MV-4-11 (cell line): ENCODE results near the gene BORCS6.

ENCODE experiments used
- DNase-seq: peaks from one replicate; lab custom pipeline; 2025; lab: John Stamatoyannopoulos, UW

The BORCS6 gene

DNA sequence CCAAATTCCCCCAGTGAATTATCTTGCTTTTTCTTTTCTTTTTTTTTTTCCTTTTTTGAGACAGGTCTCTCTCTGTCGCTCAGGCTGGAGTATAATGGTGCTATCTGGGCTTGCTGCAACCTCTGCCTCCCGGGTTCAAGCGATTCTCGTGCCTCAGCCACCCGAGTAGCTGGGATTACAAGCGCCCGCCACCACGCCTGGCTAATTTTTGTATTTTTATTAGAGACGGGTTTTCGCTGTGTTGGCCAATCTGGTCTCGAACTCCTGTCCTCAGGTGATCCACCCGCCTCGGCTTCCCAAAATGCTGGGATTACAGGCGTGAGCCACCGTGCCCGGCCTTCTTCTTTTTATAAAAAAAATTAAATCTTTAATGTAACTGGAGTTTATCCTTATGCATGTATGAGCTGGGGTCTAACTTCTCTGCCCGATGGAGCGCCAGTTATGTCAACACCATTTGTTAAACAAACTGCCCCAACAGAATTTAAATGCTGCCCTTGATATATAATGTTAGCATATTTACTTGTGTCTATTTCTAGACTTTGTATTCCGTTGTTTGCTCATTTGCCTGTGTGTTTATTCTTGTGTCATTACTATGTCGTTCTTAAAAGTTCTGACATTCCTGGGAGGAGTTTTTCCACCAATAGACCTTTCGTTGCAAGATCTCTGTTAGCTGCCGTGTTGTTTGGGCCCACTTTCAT is 20.9 kb upstream of the BORCS6 start:
- no peak for DNase-seq

DNA sequence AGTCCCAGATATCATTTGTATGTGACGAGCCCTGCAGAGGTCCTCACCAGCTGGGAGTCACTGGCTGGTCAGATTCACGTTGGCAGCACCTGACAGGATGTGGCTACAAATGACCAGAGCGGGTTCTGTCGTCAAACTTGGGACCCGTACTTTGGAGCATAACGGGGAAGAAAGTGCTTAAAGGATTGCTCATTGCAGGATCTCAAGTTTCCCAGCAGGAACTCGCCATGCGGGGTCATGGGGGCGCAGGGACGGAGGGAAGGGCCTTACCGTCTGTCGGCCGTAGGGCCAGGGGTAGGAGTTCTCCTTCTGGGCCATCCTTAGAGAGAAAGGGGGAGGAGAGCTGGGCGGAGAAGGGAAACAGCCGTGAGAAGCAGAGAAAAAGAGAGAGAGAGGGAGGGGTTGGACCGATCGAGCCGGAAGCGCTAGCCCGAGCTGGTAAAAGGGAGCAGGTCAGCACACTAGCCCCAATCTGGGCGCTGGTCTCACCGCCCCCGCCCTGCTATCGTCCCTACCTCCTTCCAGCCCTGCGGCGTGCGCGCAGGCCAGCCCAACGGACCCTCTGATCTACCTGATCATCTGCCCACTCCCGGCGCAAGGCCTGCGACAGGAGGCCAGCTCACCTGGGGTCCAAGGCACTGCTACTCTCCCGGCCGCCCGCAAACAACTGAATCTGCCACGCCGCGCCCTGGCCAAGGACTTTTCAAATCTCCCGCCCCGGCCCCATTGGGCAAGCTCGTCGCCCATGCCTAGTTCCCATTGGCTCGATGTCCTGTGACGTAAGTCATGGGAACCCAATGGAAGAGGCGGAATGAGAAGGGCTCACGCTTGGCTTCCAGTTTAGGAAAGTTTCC is 20.2 kb upstream of the BORCS6 start, which contains the start of gene AURKB:
Gene AURKB, minus strand, starts transcription at position 669 of the 854 bp plus-strand sequence. Its CDS starts 351 bp downstream, at position 318.
- DNase-seq: peak; percentile 92

DNA sequence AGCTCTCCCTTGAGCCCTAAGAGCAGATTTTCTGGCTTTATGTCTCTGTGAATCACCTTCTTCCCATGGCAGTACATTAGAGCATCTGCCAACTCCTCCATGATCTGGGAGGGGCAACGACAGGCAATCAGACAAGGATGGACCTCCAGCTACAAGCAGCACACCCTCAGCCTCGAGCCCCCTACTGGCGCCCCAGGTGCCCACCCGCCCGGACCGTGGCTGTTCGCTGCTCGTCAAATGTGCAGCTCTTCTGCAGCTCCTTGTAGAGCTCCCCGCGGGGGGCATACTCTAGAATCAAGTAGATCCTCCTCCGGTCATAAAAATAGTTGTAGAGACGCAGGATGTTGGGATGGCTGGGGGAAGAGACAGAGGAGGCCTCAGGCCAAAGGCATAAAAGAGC is 16.6 kb upstream of the BORCS6 start:
- DNase-seq: no peak

DNA sequence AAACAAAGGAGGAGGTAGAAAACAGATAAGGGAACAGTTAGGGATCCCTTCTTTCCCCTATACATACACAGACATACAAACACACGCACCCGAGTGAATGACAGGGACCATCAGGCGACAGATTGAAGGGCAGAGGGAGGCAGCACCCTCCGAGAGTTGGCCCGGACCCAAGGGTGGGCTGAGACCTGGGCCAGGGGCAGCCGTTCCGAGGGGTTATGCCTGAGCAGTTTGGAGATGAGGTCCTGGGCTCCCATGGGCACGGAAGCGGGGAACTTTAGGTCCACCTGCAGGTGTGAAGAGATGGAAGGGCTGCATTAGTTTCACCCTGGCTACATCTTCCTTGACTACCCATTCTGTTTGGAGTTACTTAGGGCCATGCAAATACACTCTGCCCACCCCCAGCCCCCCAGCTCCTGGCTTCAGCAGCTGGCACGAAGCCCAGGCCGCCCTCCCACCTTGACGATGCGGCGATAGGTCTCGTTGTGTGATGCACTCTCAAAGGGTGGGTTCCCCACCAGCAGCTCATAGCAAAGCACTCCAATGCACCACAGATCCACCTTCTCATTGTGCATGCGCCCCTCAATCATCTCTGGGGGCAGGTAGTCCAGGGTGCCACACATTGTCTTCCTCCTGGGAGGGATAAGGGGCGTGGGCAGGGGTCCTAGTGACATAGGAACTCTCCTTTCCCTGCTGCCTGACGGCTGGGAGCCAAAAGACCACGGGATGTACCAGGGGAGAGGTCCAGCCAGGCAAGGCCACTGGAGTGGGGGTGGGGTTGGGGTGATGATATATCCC is 15.0 kb upstream of the BORCS6 start:
- DNase-seq: no peak

DNA sequence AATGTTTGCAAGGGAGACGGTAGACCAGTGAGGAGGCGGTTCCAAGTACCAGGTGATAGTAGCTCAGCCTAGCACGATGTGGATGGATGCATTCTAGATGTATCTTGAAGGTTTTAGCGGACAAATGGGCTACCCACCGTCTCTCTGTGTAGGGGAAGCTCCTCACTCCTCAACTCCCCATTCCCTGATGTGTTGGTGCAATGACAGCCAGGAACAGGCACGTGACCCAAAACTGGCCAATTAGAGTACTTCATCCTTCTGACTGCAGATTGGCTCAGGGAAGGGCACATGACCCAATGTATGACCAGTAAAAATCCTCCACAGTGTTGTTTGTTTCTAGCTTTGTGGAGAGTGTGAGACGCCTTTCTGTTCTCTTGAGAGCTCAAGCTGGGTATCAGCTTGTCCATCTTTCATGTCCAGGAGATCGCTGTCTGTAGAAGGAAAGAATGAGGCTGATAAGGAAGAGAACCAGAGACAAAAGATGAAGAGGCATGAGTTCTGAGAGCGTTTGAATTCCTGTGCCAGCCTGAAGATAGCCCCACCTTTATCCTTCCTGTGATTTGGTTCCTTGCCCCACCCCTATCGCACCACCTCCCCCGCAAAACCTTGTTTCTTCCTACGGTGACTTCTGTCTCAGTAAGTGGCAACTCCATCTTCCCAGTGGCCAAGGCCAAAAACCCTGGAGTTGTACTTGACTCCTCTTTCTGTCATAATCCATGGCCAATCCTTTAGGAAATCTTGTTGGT is 2.3 kb upstream of the BORCS6 start:
- DNase-seq: peak; percentile 84

DNA sequence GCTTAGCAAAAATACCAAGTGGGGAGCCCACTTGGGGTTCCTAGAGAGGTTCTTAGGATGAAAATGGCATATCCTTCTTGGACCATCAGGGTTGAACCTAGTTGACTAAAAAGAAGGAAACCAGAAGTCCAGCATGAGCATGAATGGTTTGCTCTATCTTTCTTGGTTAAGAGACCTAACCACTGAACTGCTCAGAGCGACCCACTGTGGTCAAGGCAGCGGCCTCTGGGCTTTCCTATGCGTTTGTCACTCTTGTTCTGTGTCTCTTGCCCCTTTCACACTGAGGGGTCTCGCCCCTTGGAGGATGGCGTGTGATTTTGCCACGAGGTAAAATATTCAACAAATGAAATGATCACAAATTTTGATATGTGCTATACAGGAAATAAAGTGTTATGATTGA is 526 bp upstream of the BORCS6 start:
- DNase-seq: peak; percentile 87

DNA sequence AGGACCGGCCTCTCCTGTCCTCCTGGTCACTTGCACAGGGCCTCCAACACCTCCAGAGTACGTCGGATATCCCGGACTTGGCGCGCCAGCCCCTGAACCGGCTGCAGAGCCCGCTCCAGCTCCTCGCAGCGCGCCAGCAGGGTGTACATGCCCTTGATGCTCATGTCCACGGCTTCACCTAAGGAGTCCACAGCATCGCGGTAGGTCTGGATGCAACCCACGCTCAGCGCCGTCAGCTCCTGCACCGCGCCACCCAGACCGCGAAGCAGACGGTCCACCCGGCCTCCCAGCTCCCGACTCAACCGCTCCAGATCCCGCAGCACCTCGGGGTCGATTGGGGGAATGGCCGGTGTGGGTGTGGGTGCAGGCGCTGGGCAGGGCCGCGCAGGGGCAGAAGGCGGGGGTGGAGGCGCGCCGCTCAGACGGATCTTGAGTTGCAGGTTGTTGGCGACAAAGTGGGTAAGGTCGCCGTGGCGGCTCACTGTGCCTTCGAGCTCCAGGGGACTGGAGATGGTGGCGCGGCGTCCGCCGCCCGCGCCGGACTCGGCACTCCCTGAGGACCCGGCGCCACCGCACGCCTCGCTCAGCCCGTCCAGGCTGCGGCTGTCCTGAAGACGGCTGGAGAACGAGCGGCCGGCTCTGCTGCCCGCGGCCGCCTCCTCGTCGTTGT is 804 bp downstream of the BORCS6 start:
- DNase-seq: no peak

DNA sequence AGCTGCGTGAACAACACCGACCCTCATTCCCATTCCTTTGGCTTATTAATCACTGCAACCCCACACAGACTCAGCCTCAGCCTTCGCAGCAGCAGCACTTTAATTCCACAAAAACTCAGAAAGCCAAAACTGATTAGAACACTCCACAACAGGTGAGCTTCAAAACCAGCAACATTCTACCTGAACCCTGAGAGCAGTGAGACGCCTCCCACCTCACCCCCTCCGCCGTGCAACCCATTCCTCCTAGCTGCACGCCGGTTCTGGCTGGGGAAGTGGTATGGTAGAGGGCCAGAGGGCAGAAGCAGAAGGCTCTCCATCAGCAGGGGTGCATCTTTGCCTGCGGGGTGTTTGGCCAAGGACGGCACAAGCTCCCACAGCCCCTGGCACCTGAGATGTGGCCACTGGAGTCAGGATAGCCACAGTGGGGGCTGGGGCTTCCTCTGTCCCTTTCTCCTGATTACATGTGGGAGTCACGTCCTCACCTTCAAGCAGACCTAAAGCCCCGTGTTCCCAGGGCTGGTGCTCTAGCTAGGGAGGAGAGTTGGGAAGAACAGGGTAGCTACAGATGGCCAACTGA is 1.6 kb downstream of the BORCS6 start:
- no peak for DNase-seq

DNA sequence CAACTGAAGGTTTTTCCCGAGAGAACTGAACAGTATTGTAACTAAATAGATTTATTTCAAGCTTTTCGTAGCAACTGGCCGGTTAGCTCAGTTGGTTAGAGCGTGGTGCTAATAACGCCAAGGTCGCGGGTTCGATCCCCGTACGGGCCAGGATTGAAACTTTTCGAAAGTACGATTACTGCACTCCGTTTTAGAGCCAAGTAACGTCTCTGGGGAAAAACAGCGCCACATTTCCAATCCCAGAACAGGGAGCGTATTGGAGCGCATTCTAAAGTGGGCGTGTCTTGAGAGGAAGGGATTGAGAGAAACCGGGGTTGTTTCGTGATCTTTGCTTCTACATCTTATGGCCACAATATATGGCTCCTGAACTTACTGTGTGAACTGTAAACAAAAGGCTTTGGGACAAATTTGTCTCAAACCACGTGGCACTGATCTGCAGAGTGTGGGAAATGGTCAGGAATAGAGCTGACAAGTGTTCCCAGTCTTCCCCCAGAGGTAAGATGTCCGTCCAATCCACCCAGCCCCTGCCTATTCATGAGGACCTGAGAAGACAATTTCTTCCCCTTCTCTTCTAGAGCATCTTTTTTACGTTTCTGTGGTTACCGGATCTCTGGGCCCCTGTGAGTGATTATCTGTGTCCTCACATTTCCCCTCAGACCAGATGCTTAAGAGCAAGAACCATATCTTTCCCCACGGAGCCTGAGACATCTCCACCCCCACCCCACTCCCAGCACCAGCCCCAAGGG is 2.3 kb downstream of the BORCS6 start:
- peak; percentile 99 for DNase-seq

DNA sequence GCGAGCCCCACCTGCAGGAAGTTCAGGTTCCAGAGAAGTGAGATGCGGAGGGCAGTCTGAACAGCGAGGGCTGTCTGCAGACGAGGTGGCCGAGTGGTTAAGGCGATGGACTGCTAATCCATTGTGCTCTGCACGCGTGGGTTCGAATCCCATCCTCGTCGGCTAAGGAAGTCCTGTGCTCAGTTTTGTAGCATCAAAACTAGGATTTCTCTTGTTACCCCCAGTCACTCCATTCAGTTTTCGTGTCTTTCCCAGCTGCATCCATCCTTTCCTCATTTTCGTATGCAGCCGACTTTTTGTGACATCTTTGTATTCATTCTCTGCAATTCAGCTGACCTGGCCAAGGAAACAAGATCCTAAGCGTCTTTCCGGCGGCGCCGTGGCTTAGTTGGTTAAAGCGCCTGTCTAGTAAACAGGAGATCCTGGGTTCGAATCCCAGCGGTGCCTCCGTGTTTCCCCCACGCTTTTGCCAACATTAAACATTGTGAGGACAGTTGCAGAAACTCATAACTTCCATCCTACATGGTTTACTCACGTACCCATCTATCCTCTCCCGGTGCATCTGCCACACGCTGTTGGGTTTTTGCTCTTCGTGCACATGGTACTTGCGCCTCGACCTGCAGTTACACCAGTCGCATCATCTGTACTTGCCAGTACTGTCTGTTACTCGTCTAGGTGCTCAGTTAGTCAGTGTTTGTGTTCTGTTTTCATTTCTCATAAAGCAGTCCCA is 3.0 kb downstream of the BORCS6 start:
- DNase-seq: peak; percentile 98

DNA sequence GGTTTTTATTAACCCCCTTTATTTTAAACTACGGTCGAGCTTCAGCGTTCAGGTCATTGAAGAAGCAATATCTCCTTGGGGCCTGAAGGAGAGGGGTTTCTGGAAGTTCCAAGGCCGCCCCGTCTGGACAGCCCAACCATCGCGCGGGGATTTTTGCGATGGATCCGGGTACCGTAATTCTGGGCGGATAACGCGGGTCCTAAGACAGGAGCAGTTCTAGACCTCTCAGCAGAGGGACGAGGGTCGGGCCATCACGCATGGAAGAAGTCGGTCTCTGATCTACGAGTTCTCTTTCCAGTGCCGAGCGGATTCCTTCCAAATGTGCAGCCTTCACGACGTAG is 3.6 kb downstream of the BORCS6 start:
- DNase-seq: no peak

DNA sequence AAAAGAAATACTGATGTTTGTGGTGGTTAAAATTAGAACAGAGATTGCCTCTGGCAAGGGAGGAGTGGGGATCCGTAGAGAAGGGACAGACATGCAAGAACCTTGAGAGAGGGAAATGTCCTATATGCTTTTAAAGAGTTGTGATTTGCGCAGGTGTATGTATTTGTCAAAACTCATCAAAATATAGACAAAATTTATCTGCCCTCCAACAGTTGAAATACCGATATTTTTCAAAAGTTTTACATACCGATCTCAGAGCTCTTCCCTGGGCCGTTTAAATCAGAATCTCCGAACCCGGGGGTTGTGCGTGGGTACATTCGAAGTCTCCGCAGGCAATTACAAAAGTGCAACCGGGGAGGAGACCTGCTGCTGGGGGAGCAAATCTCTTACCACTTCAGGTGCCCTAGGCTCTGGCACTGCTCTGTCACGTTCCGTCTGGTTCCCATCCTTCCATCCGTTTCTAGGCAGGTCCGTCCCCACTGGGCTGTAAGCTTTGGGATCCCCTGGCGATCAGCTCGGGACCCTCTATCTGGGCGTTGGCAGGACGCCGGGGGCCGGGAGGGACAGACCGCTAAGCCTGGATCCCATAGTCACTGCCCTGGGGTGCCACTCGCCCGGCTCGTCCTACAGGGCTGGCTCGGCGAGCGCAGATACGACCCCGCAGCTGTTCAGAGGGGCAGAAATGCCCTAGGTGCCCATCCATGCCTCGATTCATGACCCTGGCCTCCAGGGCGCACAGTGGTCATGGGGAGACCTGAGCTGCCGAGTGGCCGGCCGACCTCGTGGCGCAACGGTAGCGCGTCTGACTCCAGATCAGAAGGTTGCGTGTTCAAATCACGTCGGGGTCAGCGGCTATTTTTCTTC is 4.2 kb downstream of the BORCS6 start:
- DNase-seq: peak; percentile 66

DNA sequence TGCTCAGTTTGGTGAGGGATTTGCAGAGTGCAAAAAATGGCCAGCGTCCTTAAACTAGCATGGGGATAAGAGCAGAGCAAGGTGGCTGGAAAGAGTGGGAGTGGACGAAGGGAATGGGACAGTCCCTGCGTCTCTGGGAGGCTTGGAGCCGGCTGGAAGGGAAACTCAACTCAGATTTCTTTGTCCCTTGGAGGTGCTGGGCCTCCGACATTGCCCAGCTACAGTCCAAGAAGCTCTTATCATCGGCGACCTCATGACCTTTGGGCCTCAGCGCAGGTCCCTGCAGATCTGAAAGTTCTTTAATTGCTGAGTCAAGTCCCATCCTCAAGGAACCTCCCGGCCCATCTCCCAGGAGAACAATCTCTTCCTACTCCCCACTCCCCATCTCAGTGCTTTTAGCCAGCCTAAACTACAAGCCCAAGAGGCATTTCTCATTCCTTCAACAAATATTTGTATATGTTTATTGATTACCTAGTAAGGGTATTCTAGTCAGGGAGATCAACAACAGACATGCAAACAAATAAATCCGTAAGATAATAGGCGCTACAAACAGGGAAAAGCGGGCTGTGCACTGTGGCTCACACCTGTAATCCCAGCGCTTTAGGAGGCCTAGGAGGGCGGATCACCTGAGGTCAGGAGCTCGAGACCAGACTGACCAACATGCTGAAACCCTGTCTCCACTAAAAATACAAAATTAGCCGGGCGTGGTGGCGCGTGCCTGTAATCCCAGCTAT is 12.8 kb downstream of the BORCS6 start:
- no peak for DNase-seq

DNA sequence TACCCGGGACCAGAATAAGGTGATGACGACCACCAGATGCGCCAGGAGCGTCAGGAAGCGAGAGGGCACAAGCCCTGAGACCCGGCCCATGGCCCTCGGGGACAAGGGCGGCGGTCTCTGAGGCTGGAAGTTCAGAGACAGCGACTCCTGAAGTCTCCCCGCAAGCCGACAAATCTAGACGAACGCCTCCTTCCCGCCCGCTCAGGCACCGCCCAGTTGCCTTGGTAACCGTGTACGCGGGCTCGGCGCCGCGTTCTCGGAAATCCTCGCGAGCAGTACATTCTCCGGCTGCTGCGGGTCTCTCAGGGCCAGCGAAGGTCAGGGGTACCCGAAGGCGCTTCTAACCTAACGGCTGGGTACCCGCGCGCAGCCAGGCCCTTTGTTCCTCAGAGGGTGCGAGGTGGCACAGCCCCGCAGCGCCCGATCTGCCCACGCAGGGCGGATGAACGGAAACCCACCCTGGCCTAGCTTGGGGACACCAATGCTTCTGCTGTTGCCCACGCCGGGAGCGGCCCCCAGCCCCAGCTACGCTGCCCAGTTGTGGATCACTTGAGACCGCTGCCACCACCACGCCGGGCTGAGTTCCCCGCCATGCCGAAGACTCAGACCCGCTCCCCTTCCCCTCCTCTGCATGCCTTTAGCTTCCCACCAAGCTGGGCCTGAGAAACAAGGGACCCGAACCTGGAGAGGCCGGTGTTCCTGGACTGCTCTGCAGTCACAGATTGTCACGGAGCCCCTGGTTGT is 13.6 kb downstream of the BORCS6 start, which contains the start of gene TMEM107:
Gene TMEM107, minus strand, starts transcription at position 184 of the 744 bp plus-strand sequence. Its CDS starts 94 bp downstream, at position 90.
- DNase-seq: peak; percentile 83

DNA sequence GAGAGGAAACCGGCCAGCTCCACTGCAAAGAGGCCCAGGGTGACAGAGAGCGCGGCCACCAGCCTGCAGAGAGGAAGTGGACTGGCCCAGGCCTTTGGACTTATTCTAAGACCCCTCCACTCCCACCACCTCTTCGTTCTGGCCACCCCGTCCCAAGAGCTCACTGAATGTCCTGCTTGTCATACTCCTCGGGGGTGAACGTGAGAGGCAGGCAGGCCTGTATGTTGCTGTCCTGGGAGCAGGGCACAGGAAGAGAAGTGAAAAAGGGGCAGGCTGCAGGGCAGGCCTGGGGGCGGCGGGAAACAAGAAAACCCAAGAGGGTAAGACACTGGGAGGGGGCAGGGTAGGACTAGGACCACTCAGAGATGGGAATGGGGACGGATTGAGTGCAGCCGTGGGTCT is 14.2 kb downstream of the BORCS6 start:
- peak; percentile 32 for DNase-seq

DNA sequence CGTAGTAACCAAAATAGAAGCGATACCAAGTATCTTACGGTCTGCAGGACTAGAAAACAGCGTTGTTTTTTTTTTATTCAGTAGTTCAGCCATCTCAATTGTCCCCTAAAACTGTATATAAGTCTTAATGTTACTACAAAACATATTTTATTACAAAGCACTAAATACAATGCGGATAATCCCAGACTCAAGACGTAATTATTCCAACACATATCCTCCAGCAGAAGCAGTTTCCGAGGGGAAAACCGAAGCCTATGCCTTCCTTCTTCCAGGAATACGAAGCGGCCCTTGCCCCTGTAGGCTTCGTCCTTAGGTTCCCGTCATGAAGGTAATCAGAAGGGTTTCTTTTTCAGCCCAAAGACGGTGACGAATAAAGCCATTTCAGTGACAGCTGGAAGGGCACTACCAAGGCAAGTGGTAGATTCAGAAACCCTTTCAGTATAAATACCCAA is 16.1 kb downstream of the BORCS6 start:
- DNase-seq: no peak
